Kidney tubule cell (primary cell): Measurements from ENCODE around the gene NIP7.
"Not testable (repeated sequence)": the region's sequence is repeated elsewhere in the genome, so short reads cannot be mapped to it uniquely, and the experiment has no call there.

ENCODE experiments used
- DNase-seq: peaks from one replicate; pipeline ENCODE4 v3.0.0-alpha.2; 2018; ENCODE audit warnings: low spot score

The NIP7 gene

DNA sequence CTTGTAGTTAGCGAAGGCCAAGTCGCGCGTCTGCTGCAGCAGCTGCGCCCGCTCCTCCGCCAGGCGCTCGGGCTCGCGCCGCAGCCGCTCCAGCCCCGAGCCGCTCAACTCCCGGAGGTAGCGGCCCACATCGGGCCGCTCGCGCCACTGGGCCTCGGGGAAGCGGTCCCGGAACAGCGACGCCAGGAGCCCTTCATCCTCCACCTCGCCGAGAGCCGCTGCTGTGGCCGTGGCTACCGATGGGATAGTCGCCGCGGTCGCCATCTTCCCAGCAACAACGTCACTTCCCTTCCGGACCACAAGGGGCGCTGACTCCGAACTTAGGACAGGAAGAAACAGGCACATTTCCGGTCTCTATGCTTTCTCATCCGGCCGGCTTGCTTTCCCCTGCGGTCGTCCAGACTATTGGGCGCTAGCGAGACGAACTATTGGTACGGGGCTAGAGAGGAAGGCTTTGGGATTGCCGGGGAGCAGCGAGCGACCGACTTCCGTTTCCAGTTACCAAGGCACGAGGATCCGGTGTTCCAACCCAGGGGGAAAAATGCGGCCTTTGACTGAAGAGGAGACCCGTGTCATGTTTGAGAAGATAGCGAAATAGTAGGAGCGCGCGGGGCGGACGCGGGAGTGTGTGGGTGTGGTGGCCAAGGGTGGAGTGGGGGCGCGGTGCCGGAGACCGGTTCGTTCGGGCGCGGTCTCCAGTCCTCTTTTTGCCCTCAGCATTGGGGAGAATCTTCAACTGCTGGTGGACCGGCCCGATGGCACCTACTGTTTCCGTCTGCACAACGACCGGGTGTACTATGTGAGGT lies at the start of gene NIP7, which contains the start of gene COG8:
TSS of gene NIP7 (plus strand) at position 484 of the 806 bp plus-strand sequence. CDS start at position 542, 58 bp downstream.
TSS of gene COG8 (minus strand) at position 276 of the 806 bp plus-strand sequence. CDS start at position 264, 12 bp downstream.
- DNase-seq = peak; percentile 99

GRCh38 chr16:69291657-69292056 lies 47.9 kb upstream of the NIP7 start:
- DNase-seq = not testable (repeated sequence)

DNA sequence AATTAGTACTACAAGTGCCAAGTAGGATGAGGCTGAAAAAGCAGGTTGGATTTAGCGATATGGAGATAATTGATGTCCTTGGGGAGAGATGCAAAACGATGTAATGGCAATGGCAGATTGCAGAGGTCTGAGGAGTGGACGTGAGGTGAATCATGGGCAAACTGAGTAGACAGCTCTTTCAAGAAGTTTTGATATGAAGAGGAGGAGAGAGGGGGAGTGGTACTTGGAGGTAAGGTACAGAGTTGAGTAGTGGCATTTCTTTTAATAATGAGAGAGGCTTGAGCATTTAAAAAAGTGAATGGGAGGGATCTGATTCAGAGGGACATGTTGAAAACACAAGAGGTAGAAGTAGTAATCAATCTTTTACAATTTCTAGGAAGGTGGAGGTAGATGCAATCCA lies 46.2 kb upstream of the NIP7 start:
- DNase-seq = no peak

DNA sequence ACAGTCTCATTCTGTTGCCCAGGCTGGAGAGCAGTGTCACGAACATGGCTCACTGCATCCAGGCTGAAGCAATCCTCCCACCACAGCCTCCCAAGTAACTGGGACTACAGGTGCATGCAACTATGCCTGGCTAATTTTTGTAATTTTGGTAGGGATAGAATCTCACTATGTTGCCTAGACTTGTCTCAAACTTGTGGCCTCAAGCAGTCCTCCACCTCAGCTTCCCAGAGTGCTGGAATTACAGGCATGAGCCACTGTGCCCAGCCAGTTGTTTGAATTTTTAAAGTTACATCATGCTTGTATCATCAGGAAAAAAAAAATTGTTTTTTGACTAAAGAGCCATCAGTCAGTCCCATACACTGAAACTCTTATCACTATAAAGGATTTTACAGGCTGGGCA lies 45.5 kb upstream of the NIP7 start:
- no peak for DNase-seq

GRCh38 chr16:69296771-69297170 lies 42.8 kb upstream of the NIP7 start:
- not testable (repeated sequence) for DNase-seq

DNA sequence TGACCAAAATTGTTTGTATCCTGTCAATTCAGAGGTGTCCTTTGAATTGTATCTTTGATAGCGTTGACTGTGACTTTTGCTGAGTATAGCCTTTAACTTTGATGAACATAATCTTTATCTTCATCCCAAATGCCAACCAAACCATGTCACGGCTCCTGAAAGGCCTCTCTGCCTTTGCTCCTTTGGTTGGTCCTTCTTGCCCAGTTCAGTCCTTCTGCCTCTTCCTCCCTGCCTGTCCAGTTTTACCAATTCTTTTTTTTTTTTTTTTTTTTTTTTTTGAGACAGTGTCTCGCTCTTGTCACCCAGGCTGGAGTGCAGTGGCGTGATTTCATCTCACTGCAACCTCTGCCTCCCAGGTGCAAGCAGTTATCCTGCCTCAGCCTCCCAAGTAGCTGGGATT lies 41.3 kb upstream of the NIP7 start:
- DNase-seq = no peak

GRCh38 chr16:69301187-69301586 lies 38.4 kb upstream of the NIP7 start:
- DNase-seq = no peak

DNA sequence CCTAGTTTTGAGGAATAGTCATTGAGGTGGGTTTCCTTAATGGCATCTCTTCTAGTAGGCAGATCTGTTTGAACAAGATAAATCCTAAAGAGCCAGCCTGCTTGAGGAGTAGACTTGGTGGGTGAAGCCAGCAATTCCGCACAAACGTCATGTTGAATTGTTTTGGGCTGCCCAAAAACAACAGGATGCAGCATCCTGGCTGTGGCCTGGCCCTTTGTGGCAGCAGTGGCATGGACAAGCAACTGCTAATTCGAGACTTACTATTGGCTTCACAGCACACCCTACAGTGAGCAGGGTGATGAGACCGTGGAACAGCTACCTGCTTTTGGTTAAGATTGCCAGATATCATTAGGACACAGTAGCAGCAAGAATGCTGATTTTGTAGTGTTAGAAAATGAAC lies 37.7 kb upstream of the NIP7 start:
- DNase-seq = no peak

DNA sequence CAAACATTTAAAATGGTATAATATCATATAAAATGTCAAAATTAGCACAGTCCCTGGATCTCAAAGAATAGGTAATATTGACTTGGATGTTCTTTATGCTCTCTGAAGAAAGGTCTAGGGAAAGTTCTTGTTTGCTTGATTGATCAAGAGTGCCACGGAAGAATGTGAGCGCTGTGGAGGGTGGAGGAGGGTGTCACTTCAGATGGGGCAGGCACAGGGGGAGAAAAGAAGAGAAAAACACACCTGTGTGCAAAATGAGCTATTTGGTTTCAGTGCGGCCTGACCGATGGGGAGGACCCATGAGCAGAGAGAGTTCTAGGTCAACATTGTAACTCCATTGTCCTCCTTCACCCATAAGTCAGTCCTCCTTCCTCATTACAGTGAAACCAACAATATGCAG lies 37.3 kb upstream of the NIP7 start:
- peak; percentile 30 for DNase-seq

GRCh38 chr16:69306031-69306430 lies 33.5 kb upstream of the NIP7 start:
- DNase-seq = no peak

DNA sequence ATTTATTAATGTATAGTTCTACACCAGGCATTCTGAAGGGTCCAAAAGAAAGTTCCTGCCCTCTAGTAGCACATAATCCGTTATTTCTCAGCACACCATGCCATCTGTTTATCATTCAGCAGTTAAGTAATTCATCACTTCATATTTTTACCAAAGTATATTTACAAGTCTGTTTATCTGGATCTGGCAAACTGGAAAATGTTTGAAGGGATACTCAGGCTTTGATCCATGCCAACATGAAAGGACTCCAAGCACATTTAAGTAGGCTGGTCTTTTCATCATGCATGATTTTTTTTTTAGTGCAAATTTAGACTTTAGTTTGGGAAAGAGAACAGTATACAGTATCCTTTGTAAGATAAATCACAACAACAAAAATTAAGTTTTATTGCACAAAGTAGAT lies 32.5 kb upstream of the NIP7 start:
- no peak for DNase-seq

DNA sequence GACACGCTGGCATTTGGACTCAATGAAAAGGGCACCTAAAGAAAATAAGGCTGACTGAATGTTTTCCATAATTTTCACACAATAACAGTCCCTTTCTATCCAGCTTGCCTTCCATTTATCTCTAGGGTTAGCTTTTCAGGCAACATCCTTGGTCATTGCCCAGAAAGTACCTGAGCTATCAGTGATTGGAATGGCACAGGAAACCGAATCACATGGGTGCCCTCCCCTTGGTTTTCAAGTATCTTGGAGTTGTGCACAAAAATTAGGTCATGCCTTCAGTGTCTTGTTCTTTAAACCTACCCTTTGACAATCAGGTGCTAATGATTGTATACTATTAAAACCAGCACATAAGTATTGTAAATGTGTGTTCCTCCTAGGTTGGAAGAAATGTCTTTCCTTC lies 31.7 kb upstream of the NIP7 start:
- no peak for DNase-seq

DNA sequence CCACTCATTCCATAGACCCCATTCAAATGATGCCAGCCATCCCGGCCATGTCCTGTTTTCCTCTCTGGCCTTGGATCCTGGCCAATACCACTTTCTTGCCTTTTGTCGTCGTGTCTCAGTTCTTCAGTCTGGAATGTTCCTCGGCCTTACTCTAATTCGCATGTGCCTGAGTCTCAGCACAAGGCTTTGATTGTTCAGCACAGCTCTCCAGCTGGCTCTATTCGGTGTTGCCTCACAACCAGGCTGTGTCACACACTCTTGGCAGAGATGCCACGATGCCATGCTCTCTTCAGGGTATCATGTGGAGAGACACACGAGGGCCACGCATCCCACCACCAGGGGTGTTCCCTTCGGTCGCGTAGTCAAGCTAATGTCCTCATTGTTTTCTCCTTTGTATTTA lies 30.3 kb upstream of the NIP7 start:
- DNase-seq = no peak

GRCh38 chr16:69310653-69311532 lies 28.7 kb upstream of the NIP7 start, which contains the start of gene VPS4A:
Gene VPS4A (plus strand): TSS chr16:69311350. CDS start chr16:69311512, 162 bp downstream.
- peak; percentile 95 for DNase-seq

GRCh38 chr16:69311533-69312387 lies 27.8 kb upstream of the NIP7 start:
- peak; percentile 59 for DNase-seq

DNA sequence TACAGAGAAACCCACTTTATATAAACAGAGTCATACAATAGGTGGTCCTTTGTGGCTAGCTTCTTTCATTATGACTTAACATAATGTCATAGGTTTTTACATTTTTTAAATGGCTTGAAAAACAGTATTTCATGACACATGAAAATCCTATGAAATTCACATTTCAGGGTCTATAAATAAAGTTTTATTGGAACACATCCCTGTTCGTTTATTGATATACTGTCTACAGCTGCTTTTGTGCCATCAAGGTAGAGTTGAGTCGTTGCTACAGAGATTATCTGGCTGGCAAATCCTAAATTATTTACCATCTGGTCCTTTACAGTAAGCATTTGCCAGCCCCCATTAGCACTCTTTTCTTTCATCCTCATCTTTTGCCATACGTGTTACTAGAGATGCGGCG lies 26.1 kb upstream of the NIP7 start:
- DNase-seq = no peak

DNA sequence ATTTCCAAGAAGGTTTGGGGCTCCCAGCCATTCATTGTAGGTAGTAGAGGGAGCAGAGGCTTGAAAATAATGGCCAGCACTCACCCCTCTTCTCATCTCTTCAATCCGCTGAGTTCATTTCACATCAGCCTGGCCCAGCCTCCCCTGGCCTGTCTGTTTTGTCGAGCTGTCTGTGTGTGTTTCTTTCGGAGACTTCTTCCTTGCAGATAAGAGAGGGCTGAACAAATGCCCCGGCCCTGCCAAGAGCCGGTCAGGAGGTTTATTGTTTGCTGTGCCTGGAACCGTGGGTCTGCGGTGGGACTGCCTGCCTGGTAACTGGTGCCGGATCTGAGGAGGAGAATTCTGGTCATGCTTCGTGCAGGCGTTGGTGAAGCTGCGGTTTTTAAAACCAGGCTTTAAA lies 25.0 kb upstream of the NIP7 start:
- DNase-seq = no peak

- DNase-seq = no peak
Measured at GRCh38 chr16:69315486-69316311, 23.9 kb upstream of the NIP7 start.

DNA sequence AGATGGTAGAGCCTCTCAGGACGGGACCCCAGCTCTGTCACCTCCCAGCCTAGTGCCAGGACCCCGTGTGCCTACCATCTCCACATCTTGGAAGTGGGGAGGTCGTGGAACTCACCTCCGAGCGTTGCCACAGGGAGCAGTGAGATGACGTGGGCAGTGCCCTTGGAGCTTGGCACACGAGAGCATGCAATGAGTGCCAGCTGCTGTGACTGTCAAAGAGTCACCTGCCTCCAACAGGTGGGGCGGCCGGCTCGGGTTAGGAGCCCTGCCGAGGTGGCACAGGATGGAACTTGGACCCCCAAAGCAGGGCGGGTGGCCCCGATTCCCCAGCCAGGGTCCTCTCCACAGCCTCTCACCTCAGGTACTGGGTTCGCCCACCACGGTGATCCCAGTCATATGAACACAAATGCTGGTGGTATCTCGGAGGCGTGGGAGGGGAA lies 23.0 kb upstream of the NIP7 start:
- DNase-seq = no peak

- DNase-seq = no peak
Measured at GRCh38 chr16:69318177-69318910, 21.2 kb upstream of the NIP7 start.
